Measurements from ENCODE around the gene SELENOW. TPM values are rescaled to one million over a fixed set of nuclear protein-coding genes. Genes with fewer than 3 reads are reported as not detected.
A peak's percentile ranks its signal among the peaks of the same experiment; 100 is the strongest.

Gene SELENOW
- polyA plus RNA-seq, 3 donors: 103 to 204 (median 171) TPM

- H3K27me3 Mint-ChIP-seq (ENCODE audit: low read depth in 3 of 3): peaks cover 0 to 7% (median 2%) of the 10 kb centered on the region in 3 donors
- peaks cover 26 to 30% of the 10 kb centered on the region in 2 donors for H3K36me3 Mint-ChIP-seq
- no peaks in the 10 kb centered on the region for H3K9me3 ChIP-seq (replicated peaks in 1 of 2; ENCODE audit: control insufficient read depth in 1 of 2, insufficient read depth in 1 of 2, low read length in 2 of 2)
- 0% methylated on average over 11 of the region's 20 CpGs for WGBS (ENCODE audit: insufficient coverage)
- H3K9me3 Mint-ChIP-seq: peaks cover 0 to 1% (median 0%) of the 10 kb centered on the region in 7 donors
- no peak for DNase-seq
- peak overlapping the region in 2 of 7 donors; percentile 15 to 64 for H3K27ac Mint-ChIP-seq
- peak overlapping the region; percentile 92 for H3K9ac ChIP-seq (ENCODE audit: insufficient read depth, low read length, poor library complexity, severe bottlenecking)
- intact Hi-C loops (cut with micrococcal nuclease): no loop called here
- H3K36me3 ChIP-seq (replicated peaks in 1 of 2; ENCODE audit: control insufficient read depth in 1 of 2, insufficient read depth in 2 of 2, low read length in 2 of 2): peaks cover 14 to 30% of the 10 kb centered on the region in 2 donors
- H3K27me3 ChIP-seq (ENCODE audit: control insufficient read depth in 2 of 2, insufficient read depth in 2 of 2, low read length in 2 of 2): no peaks in the 10 kb centered on the region
- H3K4me1 Mint-ChIP-seq: peaks cover 23% of the 10 kb centered on the region
- H4K20me1 ChIP-seq (ENCODE audit: insufficient read depth, low read length): no peaks in the 10 kb centered on the region
- no peak for TF ChIP-seq CTCF (IDR thresholded peaks at IDR 0.05)
- H3K27ac ChIP-seq (ENCODE audit: low read depth in 1 of 2, low read length in 2 of 2): peak overlapping the region in 1 of 2 donors; percentile 92
- H3K4me3 Mint-ChIP-seq: peak overlapping the region; percentile 85 to 96
- H3K4me3 ChIP-seq (replicated peaks in 1 of 3; ENCODE audit: low read depth in 2 of 3, low read length in 3 of 3): peak overlapping the region; percentile 53 to 95 (median 84)
- H3K79me2 ChIP-seq (ENCODE audit: insufficient read depth, low read length): peaks cover 13% of the 10 kb centered on the region
- peak overlapping the region; percentile 89 for H3K4me2 ChIP-seq (replicated peaks; ENCODE audit: extremely low read depth, low read length, poor library complexity, severe bottlenecking)
- peaks cover 15 to 25% of the 10 kb centered on the region in 2 donors for H3K4me1 ChIP-seq (ENCODE audit: control insufficient read depth in 1 of 2, insufficient read depth in 2 of 2, low read length in 2 of 2)
- H2AFZ ChIP-seq (ENCODE audit: insufficient read depth, low read depth, low read length, poor library complexity, severe bottlenecking): peak overlapping the region; percentile 100
Measured at GRCh38 chr19:47778954-47779351, 450 bp downstream of the SELENOW start.

GRCh38 chr19:47779524-47780214 is 1.2 kb downstream of the SELENOW start:
- peaks cover 0 to 7% (median 2%) of the 10 kb centered on the region in 3 donors for H3K27me3 Mint-ChIP-seq (ENCODE audit: low read depth in 3 of 3)
- intact Hi-C loops (cut with micrococcal nuclease): no loop called here
- H3K4me2 ChIP-seq (replicated peaks; ENCODE audit: extremely low read depth, low read length, poor library complexity, severe bottlenecking): peak overlapping the region; percentile 89
- WGBS (ENCODE audit: insufficient coverage): 90% methylated on average over 24 of the region's 24 CpGs
- no peaks in the 10 kb centered on the region for H3K9me3 ChIP-seq (replicated peaks in 1 of 2; ENCODE audit: control insufficient read depth in 1 of 2, insufficient read depth in 1 of 2, low read length in 2 of 2)
- H3K4me3 Mint-ChIP-seq: peak overlapping the region; percentile 85 to 96
- no peaks in the 10 kb centered on the region for H3K27me3 ChIP-seq (ENCODE audit: control insufficient read depth in 2 of 2, insufficient read depth in 2 of 2, low read length in 2 of 2)
- H3K4me1 Mint-ChIP-seq: peaks cover 23% of the 10 kb centered on the region
- peak overlapping the region; percentile 92 for H3K9ac ChIP-seq (ENCODE audit: insufficient read depth, low read length, poor library complexity, severe bottlenecking)
- H3K79me2 ChIP-seq (ENCODE audit: insufficient read depth, low read length): peaks cover 13% of the 10 kb centered on the region
- H3K9me3 Mint-ChIP-seq: peaks cover 0 to 1% (median 0%) of the 10 kb centered on the region in 7 donors
- no peak for DNase-seq
- H3K27ac ChIP-seq (ENCODE audit: low read depth in 1 of 2, low read length in 2 of 2): no peak overlapping the region
- peaks cover 33 to 37% of the 10 kb centered on the region in 2 donors for H3K36me3 Mint-ChIP-seq
- TF ChIP-seq CTCF (IDR thresholded peaks at IDR 0.05): no peak
- H3K4me3 ChIP-seq (replicated peaks in 1 of 3; ENCODE audit: low read depth in 2 of 3, low read length in 3 of 3): peak overlapping the region in 2 of 3 experiments; percentile 84 to 95
- peaks cover 21 to 37% of the 10 kb centered on the region in 2 donors for H3K36me3 ChIP-seq (replicated peaks in 1 of 2; ENCODE audit: control insufficient read depth in 1 of 2, insufficient read depth in 2 of 2, low read length in 2 of 2)
- peak overlapping the region; percentile 100 for H2AFZ ChIP-seq (ENCODE audit: insufficient read depth, low read depth, low read length, poor library complexity, severe bottlenecking)
- peaks cover 15 to 25% of the 10 kb centered on the region in 2 donors for H3K4me1 ChIP-seq (ENCODE audit: control insufficient read depth in 1 of 2, insufficient read depth in 2 of 2, low read length in 2 of 2)
- peak overlapping the region in 1 of 7 donors; percentile 50 for H3K27ac Mint-ChIP-seq
- no peaks in the 10 kb centered on the region for H4K20me1 ChIP-seq (ENCODE audit: insufficient read depth, low read length)
